ENCODE measurements around the gene IGSF3. TPM values are rescaled to one million over a fixed set of nuclear protein-coding genes. Genes with fewer than 3 reads are reported as not detected.

Gene IGSF3
- total and polyA plus RNA-seq, 10 of the 15 experiments (the other 5 are each of a cell fraction or from before 2014, with no cell fraction given) = 1.4 to 18.0 (median 9.6) TPM

- H3K27me3 ChIP-seq (replicated peaks in 1 of 2; ENCODE audit: control insufficient read depth in 2 of 2, insufficient read depth in 2 of 2, low read length in 1 of 2) = no peaks in the 10 kb centered on the region
- H2AFZ ChIP-seq (ENCODE audit: control insufficient read depth, low read depth, low read length) = no peak overlapping the region
- no peak for DNase-seq (ENCODE audit: low read depth, low spot score)
- 98% methylated on average over 13 of the region's 13 CpGs for WGBS (ENCODE audit: insufficient coverage, insufficient replicate concordance, low lambda C conversion rate, missing lambda C conversion rate)
- SMC1A ChIA-PET (ENCODE audit: uncharacterized antibody, unreplicated experiment) = interaction anchor here (0.9 to 1.4 kb wide), 2 partner anchors 12 to 37 kb away, joined by 3 to 4 read pairs; no protein-coding TSS in a partner anchor
- FAIRE-seq = no peak
- no peak overlapping the region for H3K27ac ChIP-seq (ENCODE audit: control insufficient read depth, insufficient read depth)
- H3K79me2 ChIP-seq (ENCODE audit: control insufficient read depth, insufficient read depth, low read length) = peaks cover 3% of the 10 kb centered on the region
- no peaks in the 10 kb centered on the region; the same call in none of the 3 replicates for H3K9me3 ChIP-seq (replicated peaks; ENCODE audit: control insufficient read depth, insufficient read depth, low read length)
- no peak overlapping the region for H3K4me2 ChIP-seq (ENCODE audit: control insufficient read depth, insufficient read depth)
- TF ChIP-seq HDGF (IDR thresholded peaks at IDR 0.05) (no peak), ZBTB11 (CRISPR knock-in tag; IDR thresholded peaks at IDR 0.05) (no peak), PML (IDR thresholded peaks at IDR 0.05; ENCODE audit: low read length) (no peak), LARP7 (IDR thresholded peaks at IDR 0.05) (no peak), POLR2AphosphoS5 (IDR thresholded peaks at IDR 0.05; ENCODE audit: low read length) (peak; percentile 60; the same call in 1 of the 2 replicates), POLR2A (IDR thresholded peaks at IDR 0.05; ENCODE audit: low read depth, low read length) (peak; percentile 68; the same call in 1 of the 2 replicates)
- RAD21 ChIA-PET (ENCODE audit: unreplicated experiment) = no interaction called here
- no peak overlapping the region for H3K4me3 ChIP-seq
- CTCF ChIA-PET = no interaction called here
- peaks cover 18 to 56% of the 10 kb centered on the region in 2 experiments for H3K36me3 ChIP-seq (ENCODE audit: control insufficient read depth in 2 of 2, insufficient read depth in 2 of 2, low read length in 1 of 2)
- no peak overlapping the region for H3K9ac ChIP-seq (ENCODE audit: control insufficient read depth, insufficient read depth, low read length)
- no TSS peak for BruUV-seq (replicated peaks)
- no peaks in the 10 kb centered on the region for H4K20me1 ChIP-seq (ENCODE audit: control insufficient read depth, insufficient read depth)
- ATAC-seq = no peak
- intact Hi-C loops (cut with micrococcal nuclease; ENCODE audit: unreplicated experiment) (no loop called here), in situ Hi-C loops (cut with MboI) (no loop called here)
- POLR2A ChIA-PET = no interaction called here
- no peaks in the 10 kb centered on the region for H3K4me1 ChIP-seq (ENCODE audit: control insufficient read depth, insufficient read depth, low read length)
Measured at GRCh38 chr1:116531917-116532316, 135.6 kb downstream of the IGSF3 start.
